WTC11 (cell line): ENCODE measurements around the gene NR4A3. TPM values are rescaled to one million over a fixed set of nuclear protein-coding genes. Genes with fewer than 3 reads are reported as not detected.

Experiments
- ATAC-seq: fragments of 200-7000 bp; cut with Tn5 transposase; 2 replicates; pipeline ENCODE4 v1.10.0; 2021; ENCODE audit warnings: mild to moderate bottlenecking, moderate library complexity
- CTCF ChIA-PET: fragments of 300-600 bp; sonication (Branson Sonifier 250); formaldehyde crosslinking; loops from one replicate; lab custom pipeline; 2021; ENCODE audit warnings: antibody characterized with exemption; lab: Charles Lee
- POLR2A ChIA-PET: fragments of 350-600 bp; sonication (Branson Sonifier 250); formaldehyde crosslinking; loops from one replicate; lab custom pipeline; 2021; ENCODE audit warnings: antibody characterized with exemption; lab: Charles Lee
- DNase-seq: peaks from one replicate; pipeline ENCODE4 v3.0.0; 2021; ENCODE audit warnings: low spot score
- H3K27ac Mint-ChIP-seq: 2 replicates; pipeline ENCODE4 v1.8.0; 2021; ENCODE audit warnings: mixed read lengths
- H3K27me3 Mint-ChIP-seq: 2 replicates; pipeline ENCODE4 v1.8.0; 2021; ENCODE audit warnings: low read depth, mild to moderate bottlenecking, moderate library complexity, mixed read lengths
- H3K36me3 Mint-ChIP-seq: 2 replicates; pipeline ENCODE4 v1.8.0; 2021; ENCODE audit warnings: mixed read lengths
- H3K4me1 Mint-ChIP-seq: 2 replicates; pipeline ENCODE4 v1.8.0; 2022; ENCODE audit warnings: mixed read lengths
- H3K4me3 Mint-ChIP-seq: 2 replicates; pipeline ENCODE4 v1.8.0; 2021; ENCODE audit warnings: mild to moderate bottlenecking, moderate library complexity, mixed read lengths
- H3K9me3 Mint-ChIP-seq: 2 replicates; pipeline ENCODE4 v1.8.0; 2021; ENCODE audit warnings: mixed read lengths
- CREM ChIP-seq: sonication (generic); formaldehyde crosslinking; IDR thresholded peaks from 2 replicates; pipeline ENCODE4 v1.8.1; 2022; ENCODE audit warnings: mild to moderate bottlenecking, missing genetic modification reagents, moderate library complexity
- ETV6 ChIP-seq: sonication (generic); formaldehyde crosslinking; IDR thresholded peaks from 2 replicates; pipeline ENCODE4 v1.8.1; 2022; ENCODE audit warnings: mild to moderate bottlenecking, missing genetic modification reagents
- FOXK1 ChIP-seq: sonication (generic); formaldehyde crosslinking; IDR thresholded peaks from 2 replicates; pipeline ENCODE4 v1.8.0; 2022; ENCODE audit warnings: mild to moderate bottlenecking, moderate library complexity, missing genetic modification reagents
- GABPB1 ChIP-seq: sonication (generic); formaldehyde crosslinking; IDR thresholded peaks from 2 replicates; pipeline ENCODE4 v1.8.1; 2023; ENCODE audit warnings: mild to moderate bottlenecking, missing genetic modification reagents
- IRF2 ChIP-seq: sonication (generic); formaldehyde crosslinking; IDR thresholded peaks from 2 replicates; pipeline ENCODE4 v1.8.0; 2022; ENCODE audit warnings: low read depth, missing genetic modification reagents, borderline replicate concordance
- MAX ChIP-seq: sonication (generic); formaldehyde crosslinking; IDR thresholded peaks from 2 replicates; pipeline ENCODE4 v1.8.0; 2022; ENCODE audit warnings: mild to moderate bottlenecking, missing genetic modification reagents
- MLX ChIP-seq: sonication (generic); formaldehyde crosslinking; IDR thresholded peaks from 2 replicates; pipeline ENCODE4 v1.8.1; 2023; ENCODE audit warnings: mild to moderate bottlenecking, missing genetic modification reagents, moderate library complexity
- MYBL2 ChIP-seq: sonication (generic); formaldehyde crosslinking; IDR thresholded peaks from 2 replicates; pipeline ENCODE4 v1.8.1; 2023; ENCODE audit warnings: mild to moderate bottlenecking, moderate library complexity, missing genetic modification reagents
- NFATC4 ChIP-seq: fragments of 250-450 bp; sonication (Bioruptor Pico); IDR thresholded peaks from 2 replicates; pipeline ENCODE4 v1.9.0; 2021; ENCODE audit warnings: mild to moderate bottlenecking
- NR1H2 ChIP-seq: sonication (generic); formaldehyde crosslinking; IDR thresholded peaks from 2 replicates; pipeline ENCODE4 v1.9.0; 2021; ENCODE audit warnings: mild to moderate bottlenecking, moderate library complexity, missing genetic modification reagents
- OVOL2 ChIP-seq: fragments of 250-450 bp; sonication (Bioruptor Pico); IDR thresholded peaks from 2 replicates; pipeline ENCODE4 v1.9.0; 2021; ENCODE audit warnings: mild to moderate bottlenecking, borderline replicate concordance
- PRRX2 ChIP-seq: fragments of 250-450 bp; sonication (Bioruptor Pico); IDR thresholded peaks from 2 replicates; pipeline ENCODE4 v1.8.0; 2021; ENCODE audit warnings: mild to moderate bottlenecking
- SOX15 ChIP-seq: fragments of 250-450 bp; sonication (Bioruptor Pico); IDR thresholded peaks from 2 replicates; pipeline ENCODE4 v1.9.0; 2021; ENCODE audit warnings: mild to moderate bottlenecking
- TP53 ChIP-seq: sonication (generic); formaldehyde crosslinking; IDR thresholded peaks from 2 replicates; pipeline ENCODE4 v1.8.1; 2023; ENCODE audit warnings: mild to moderate bottlenecking, missing genetic modification reagents
- ZNF121 ChIP-seq: sonication (generic); formaldehyde crosslinking; IDR thresholded peaks from 2 replicates; pipeline ENCODE4 v1.8.0; 2023; ENCODE audit warnings: missing genetic modification reagents
- ZNF138 ChIP-seq: sonication (generic); formaldehyde crosslinking; conservative IDR thresholded peaks from 2 replicates; pipeline ENCODE4 v1.8.1; 2022; ENCODE audit warnings: mild to moderate bottlenecking, moderate library complexity, missing genetic modification reagents
- ZNF423 ChIP-seq: fragments of 250-450 bp; sonication (Bioruptor Pico); IDR thresholded peaks from 2 replicates; pipeline ENCODE4 v2.1.2; 2022; ENCODE audit warnings: mild to moderate bottlenecking, moderate library complexity
- ZNF671 ChIP-seq: fragments of 250-450 bp; sonication (Bioruptor Pico); IDR thresholded peaks from 2 replicates; pipeline ENCODE4 v1.8.0; 2021; ENCODE audit warnings: mild to moderate bottlenecking
- ZSCAN18 ChIP-seq: fragments of 250-450 bp; sonication (Bioruptor Pico); IDR thresholded peaks from 2 replicates; pipeline ENCODE4 v2.1.2; 2022; ENCODE audit warnings: mild to moderate bottlenecking, moderate library complexity
- total RNA-seq: library from RNA; stranded (reverse); gene quantifications from 3 replicates; pipeline ENCODE4 v1.2.3, GENCODE V29; 2021
- TF ChIP-seq, protein P1 (sequence below): fragments of 200-600 bp; IDR thresholded peaks from 2 replicates; pipeline ENCODE4 v1.8.0; 2022; ENCODE audit warnings: antibody characterized with exemption
- TF ChIP-seq, protein P2 (sequence below): sonication (generic); formaldehyde crosslinking; IDR thresholded peaks from 2 replicates; pipeline ENCODE4 v1.8.0; 2023; ENCODE audit warnings: missing genetic modification reagents, mild to moderate bottlenecking, borderline replicate concordance
- TF ChIP-seq, protein P3 (sequence below): sonication (generic); formaldehyde crosslinking; conservative IDR thresholded peaks from 2 replicates; pipeline ENCODE4 v1.8.1; 2022; ENCODE audit warnings: mild to moderate bottlenecking, missing genetic modification reagents
- TF ChIP-seq, protein P4 (sequence below): fragments of 250-450 bp; sonication (Bioruptor Pico); conservative IDR thresholded peaks from 2 replicates; pipeline ENCODE4 v1.9.0; 2021; ENCODE audit warnings: mild to moderate bottlenecking

Gene NR4A3
- total RNA-seq, 1 experiment from 2014 or later, result 0.57 TPM

GRCh38 chr9:99785010-99785590, 36.6 kb upstream of the NR4A3 start:
- H3K27me3 Mint-ChIP-seq, result no peaks in the 10 kb centered on the region
- ChIA-PET POLR2A (no interaction called here), CTCF (interaction anchor here (0.9 to 1.9 kb wide), 2 partner anchors 12 to 40 kb away, joined by 6 to 7 read pairs; no protein-coding TSS in a partner anchor)
- TF ChIP-seq CREM (CRISPR knock-in tag) (no peak), OVOL2 (no peak), ZNF121 (no peak), NR1H2 (no peak), ETV6 (0 out of 2 replicates have a peak, but pooled peaks have one; percentile 34), TP53 (CRISPR knock-in tag) (no peak), MAX (CRISPR knock-in tag) (no peak), IRF2 (no peak), MYBL2 (CRISPR knock-in tag) (no peak), FOXK1 (CRISPR knock-in tag) (0 out of 2 replicates have a peak, but pooled peaks have one; percentile 14), NFATC4 (CRISPR knock-in tag) (no peak), ZSCAN18 (CRISPR knock-in tag) (no peak), GABPB1 (CRISPR knock-in tag) (no peak)
- TF ChIP-seq, protein P1, sequence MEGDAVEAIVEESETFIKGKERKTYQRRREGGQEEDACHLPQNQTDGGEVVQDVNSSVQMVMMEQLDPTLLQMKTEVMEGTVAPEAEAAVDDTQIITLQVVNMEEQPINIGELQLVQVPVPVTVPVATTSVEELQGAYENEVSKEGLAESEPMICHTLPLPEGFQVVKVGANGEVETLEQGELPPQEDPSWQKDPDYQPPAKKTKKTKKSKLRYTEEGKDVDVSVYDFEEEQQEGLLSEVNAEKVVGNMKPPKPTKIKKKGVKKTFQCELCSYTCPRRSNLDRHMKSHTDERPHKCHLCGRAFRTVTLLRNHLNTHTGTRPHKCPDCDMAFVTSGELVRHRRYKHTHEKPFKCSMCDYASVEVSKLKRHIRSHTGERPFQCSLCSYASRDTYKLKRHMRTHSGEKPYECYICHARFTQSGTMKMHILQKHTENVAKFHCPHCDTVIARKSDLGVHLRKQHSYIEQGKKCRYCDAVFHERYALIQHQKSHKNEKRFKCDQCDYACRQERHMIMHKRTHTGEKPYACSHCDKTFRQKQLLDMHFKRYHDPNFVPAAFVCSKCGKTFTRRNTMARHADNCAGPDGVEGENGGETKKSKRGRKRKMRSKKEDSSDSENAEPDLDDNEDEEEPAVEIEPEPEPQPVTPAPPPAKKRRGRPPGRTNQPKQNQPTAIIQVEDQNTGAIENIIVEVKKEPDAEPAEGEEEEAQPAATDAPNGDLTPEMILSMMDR, result no peak
- TF ChIP-seq, protein P2, sequence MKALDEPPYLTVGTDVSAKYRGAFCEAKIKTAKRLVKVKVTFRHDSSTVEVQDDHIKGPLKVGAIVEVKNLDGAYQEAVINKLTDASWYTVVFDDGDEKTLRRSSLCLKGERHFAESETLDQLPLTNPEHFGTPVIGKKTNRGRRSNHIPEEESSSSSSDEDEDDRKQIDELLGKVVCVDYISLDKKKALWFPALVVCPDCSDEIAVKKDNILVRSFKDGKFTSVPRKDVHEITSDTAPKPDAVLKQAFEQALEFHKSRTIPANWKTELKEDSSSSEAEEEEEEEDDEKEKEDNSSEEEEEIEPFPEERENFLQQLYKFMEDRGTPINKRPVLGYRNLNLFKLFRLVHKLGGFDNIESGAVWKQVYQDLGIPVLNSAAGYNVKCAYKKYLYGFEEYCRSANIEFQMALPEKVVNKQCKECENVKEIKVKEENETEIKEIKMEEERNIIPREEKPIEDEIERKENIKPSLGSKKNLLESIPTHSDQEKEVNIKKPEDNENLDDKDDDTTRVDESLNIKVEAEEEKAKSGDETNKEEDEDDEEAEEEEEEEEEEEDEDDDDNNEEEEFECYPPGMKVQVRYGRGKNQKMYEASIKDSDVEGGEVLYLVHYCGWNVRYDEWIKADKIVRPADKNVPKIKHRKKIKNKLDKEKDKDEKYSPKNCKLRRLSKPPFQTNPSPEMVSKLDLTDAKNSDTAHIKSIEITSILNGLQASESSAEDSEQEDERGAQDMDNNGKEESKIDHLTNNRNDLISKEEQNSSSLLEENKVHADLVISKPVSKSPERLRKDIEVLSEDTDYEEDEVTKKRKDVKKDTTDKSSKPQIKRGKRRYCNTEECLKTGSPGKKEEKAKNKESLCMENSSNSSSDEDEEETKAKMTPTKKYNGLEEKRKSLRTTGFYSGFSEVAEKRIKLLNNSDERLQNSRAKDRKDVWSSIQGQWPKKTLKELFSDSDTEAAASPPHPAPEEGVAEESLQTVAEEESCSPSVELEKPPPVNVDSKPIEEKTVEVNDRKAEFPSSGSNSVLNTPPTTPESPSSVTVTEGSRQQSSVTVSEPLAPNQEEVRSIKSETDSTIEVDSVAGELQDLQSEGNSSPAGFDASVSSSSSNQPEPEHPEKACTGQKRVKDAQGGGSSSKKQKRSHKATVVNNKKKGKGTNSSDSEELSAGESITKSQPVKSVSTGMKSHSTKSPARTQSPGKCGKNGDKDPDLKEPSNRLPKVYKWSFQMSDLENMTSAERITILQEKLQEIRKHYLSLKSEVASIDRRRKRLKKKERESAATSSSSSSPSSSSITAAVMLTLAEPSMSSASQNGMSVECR (CRISPR knock-in tag), result no peak
- TF ChIP-seq, protein P3, sequence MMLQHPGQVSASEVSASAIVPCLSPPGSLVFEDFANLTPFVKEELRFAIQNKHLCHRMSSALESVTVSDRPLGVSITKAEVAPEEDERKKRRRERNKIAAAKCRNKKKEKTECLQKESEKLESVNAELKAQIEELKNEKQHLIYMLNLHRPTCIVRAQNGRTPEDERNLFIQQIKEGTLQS, result no peak
- TF ChIP-seq, all 79 proteins: peak for 2
- DNase-seq (no peak), ATAC-seq (peak; percentile 82)
- Mint-ChIP-seq H3K4me3 (peak overlapping the region; percentile 45), H3K4me1 (peaks cover 46% of the 10 kb centered on the region), H3K9me3 (peaks cover 8% of the 10 kb centered on the region), H3K36me3 (no peaks in the 10 kb centered on the region), H3K27ac (peak overlapping the region; percentile 98)

DNA sequence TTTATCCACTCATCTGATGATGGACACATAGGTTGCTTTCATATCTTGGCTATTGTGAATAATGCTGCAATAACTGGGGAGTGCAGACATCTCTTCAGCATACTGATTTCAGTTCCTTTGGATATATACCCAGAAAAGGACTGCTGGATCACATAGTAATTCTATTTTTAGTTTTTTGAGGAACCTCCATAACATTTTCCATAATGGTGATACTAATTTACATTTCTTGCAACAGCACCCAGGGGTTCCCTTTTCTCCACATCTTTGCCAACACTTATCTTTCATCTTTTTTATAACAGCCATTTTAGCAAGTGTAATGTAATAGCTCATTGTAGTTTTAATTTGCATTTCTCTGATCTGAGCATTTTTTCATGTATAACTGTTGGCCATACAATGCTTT, 34.1 kb upstream of the NR4A3 start:
- Mint-ChIP-seq H3K36me3 (no peaks in the 10 kb centered on the region), H3K4me3 (no peak overlapping the region), H3K4me1 (peaks cover 46% of the 10 kb centered on the region), H3K27ac (no peak overlapping the region), H3K9me3 (peaks cover 9% of the 10 kb centered on the region), H3K27me3 (no peaks in the 10 kb centered on the region)
- ATAC-seq (no peak), DNase-seq (no peak)
- ChIA-PET POLR2A (no interaction called here), CTCF (no interaction called here)
- no peak for TF ChIP-seq MLX (CRISPR knock-in tag)
- TF ChIP-seq, protein P4, sequence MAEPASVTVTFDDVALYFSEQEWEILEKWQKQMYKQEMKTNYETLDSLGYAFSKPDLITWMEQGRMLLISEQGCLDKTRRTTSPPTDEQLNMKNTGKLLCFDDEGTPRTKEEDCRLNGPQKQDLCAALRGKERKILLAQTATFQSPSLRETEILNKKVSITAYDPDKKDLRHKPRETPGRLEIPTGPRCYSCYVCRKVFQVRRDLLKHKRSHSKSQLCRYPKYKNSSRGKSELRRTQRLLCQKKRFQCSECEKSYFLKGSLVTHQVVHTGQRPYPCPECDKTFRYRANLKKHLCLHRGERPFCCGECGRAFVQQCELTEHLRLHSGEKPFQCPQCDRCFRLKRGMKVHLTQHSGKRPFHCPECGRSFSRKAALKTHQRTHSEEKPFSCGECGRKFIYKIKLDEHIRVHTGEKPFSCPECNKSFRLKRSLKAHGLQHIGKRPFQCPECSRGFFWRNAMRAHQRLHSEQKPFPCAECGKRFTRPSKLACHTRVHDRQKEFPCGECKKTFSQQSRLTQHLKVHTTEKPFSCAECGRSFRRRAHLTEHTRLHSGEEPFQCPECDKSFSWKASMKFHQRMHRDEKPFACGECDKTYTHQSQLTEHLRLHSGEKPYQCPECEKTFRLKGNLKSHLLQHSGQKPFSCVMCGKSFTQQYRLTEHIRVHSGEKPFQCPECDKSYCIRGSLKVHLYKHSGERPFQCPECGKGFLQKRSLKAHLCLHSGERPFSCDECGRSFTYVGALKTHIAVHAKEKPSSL (CRISPR knock-in tag), result no peak
- no peak for TF ChIP-seq ZNF423
- no peak for TF ChIP-seq PRRX2 (CRISPR knock-in tag)
- TF ChIP-seq ZNF671 (CRISPR knock-in tag), result no peak
- TF ChIP-seq ZNF138 (CRISPR knock-in tag), result no peak
- TF ChIP-seq SOX15, result no peak
